ENCODE measurements around the gene FGG.

- TF ChIP-seq CTCF (IDR thresholded peaks at IDR 0.05) (no peak), POLR2A (IDR thresholded peaks at IDR 0.05; ENCODE audit: low read depth) (no peak), EP300 (IDR thresholded peaks at IDR 0.05) (no peak), POLR2AphosphoS5 (IDR thresholded peaks at IDR 0.05) (no peak)
Measured at GRCh38 chr4:154630324-154630723, 17.9 kb upstream of the FGG start.
